GM19452 (cell line): ENCODE data around the gene LACC1.

Experiments
- ATAC-seq: cut with Tn5 transposase; IDR thresholded peaks from one replicate; pipeline ENCODE4 v1.9.1; 2021; ENCODE audit not compliant: unreplicated experiment

The LACC1 gene

GRCh38 chr13:43939086-43939485, 59.4 kb downstream of the LACC1 start:
- ATAC-seq = no peak

DNA sequence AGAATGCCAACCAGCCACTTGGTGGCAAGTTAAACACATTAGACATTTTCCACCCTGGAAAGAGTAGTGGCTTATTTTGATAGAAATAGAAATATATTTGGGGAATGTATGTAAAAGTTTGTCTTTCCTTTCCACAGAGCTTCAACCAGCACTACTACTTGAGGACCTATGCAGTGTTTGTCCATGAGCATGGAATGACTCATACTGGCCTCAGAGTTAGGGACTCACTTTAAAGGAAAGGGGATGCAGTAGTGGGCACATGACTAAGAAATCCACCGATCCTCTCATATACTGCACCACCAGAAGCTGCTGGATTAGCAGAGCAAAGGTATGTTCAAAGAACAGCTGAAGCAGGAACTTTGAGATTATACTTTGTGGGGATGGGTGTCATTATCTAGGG, 62.6 kb downstream of the LACC1 start:
- no peak for ATAC-seq
